HEK293 (cell line): ENCODE measurements around the gene KLHDC7B.

Source experiments
- EGR2 ChIP-seq: fragments of 450-650 bp; formaldehyde crosslinking; IDR thresholded peaks from 2 replicates; pipeline ENCODE4 v1.5.1; 2016; ENCODE audit warnings: low read depth, missing biosample characterization, missing genetic modification characterization
- RBAK ChIP-seq: fragments of 450-650 bp; formaldehyde crosslinking; IDR thresholded peaks from 2 replicates; pipeline ENCODE4 v1.5.1; 2016; ENCODE audit warnings: missing biosample characterization, missing genetic modification characterization
- SCRT2 ChIP-seq: fragments of 450-650 bp; formaldehyde crosslinking; IDR thresholded peaks from 2 replicates; pipeline ENCODE4 v1.5.1; 2016; ENCODE audit warnings: missing biosample characterization, missing genetic modification characterization
- SP2 ChIP-seq: fragments of 450-650 bp; formaldehyde crosslinking; IDR thresholded peaks from 2 replicates; pipeline ENCODE4 v1.5.1; 2016; ENCODE audit warnings: missing biosample characterization, missing genetic modification characterization
- TCF7L2 ChIP-seq: IDR thresholded peaks from 2 replicates; pipeline ENCODE4 v1.6.1; 2011; ENCODE audit warnings: low read depth, mild to moderate bottlenecking, inconsistent platforms, low read length, moderate library complexity, borderline replicate concordance
- YY2 ChIP-seq: fragments of 450-650 bp; formaldehyde crosslinking; IDR thresholded peaks from 2 replicates; pipeline ENCODE4 v1.5.1; 2016; ENCODE audit warnings: missing biosample characterization, missing genetic modification characterization
- ZBTB1 ChIP-seq: fragments of 450-650 bp; formaldehyde crosslinking; IDR thresholded peaks from 2 replicates; pipeline ENCODE4 v1.5.1; 2016; ENCODE audit warnings: missing biosample characterization, missing genetic modification characterization
- ZBTB8A ChIP-seq: fragments of 450-650 bp; formaldehyde crosslinking; IDR thresholded peaks from 2 replicates; pipeline ENCODE4 v1.5.1; 2016; ENCODE audit warnings: missing biosample characterization, missing genetic modification characterization
- ZEB2 ChIP-seq: fragments of 450-650 bp; formaldehyde crosslinking; IDR thresholded peaks from 2 replicates; pipeline ENCODE4 v1.5.1; 2016; ENCODE audit warnings: missing biosample characterization, missing genetic modification characterization
- ZFP3 ChIP-seq: fragments of 450-650 bp; formaldehyde crosslinking; IDR thresholded peaks from 2 replicates; pipeline ENCODE4 v1.5.1; 2016; ENCODE audit warnings: low read depth, missing biosample characterization, missing genetic modification characterization
- ZFP37 ChIP-seq: fragments of 450-650 bp; formaldehyde crosslinking; IDR thresholded peaks from 2 replicates; pipeline ENCODE4 v1.5.1; 2016; ENCODE audit warnings: missing biosample characterization, missing genetic modification characterization
- ZFP41 ChIP-seq: fragments of 450-650 bp; formaldehyde crosslinking; IDR thresholded peaks from 2 replicates; pipeline ENCODE4 v1.5.1; 2016; ENCODE audit warnings: missing biosample characterization, missing genetic modification characterization, borderline replicate concordance
- ZNF112 ChIP-seq: fragments of 450-650 bp; formaldehyde crosslinking; IDR thresholded peaks from 2 replicates; pipeline ENCODE4 v1.5.0; 2017; ENCODE audit warnings: missing biosample characterization, missing genetic modification characterization
- ZNF138 ChIP-seq: fragments of 450-650 bp; formaldehyde crosslinking; IDR thresholded peaks from 2 replicates; pipeline ENCODE4 v1.5.1; 2016; ENCODE audit warnings: missing biosample characterization, missing genetic modification characterization, borderline replicate concordance
- ZNF174 ChIP-seq: fragments of 450-650 bp; formaldehyde crosslinking; IDR thresholded peaks from 2 replicates; pipeline ENCODE4 v1.5.0; 2017; ENCODE audit warnings: missing biosample characterization, mild to moderate bottlenecking, missing genetic modification characterization
- ZNF223 ChIP-seq: fragments of 450-650 bp; formaldehyde crosslinking; IDR thresholded peaks from 2 replicates; pipeline ENCODE4 v1.5.1; 2016; ENCODE audit warnings: missing biosample characterization, missing genetic modification characterization
- ZNF23 ChIP-seq: fragments of 450-650 bp; formaldehyde crosslinking; IDR thresholded peaks from 2 replicates; pipeline ENCODE4 v1.5.1; 2016; ENCODE audit warnings: missing biosample characterization, missing genetic modification characterization, borderline replicate concordance
- ZNF248 ChIP-seq: fragments of 450-650 bp; formaldehyde crosslinking; IDR thresholded peaks from 2 replicates; pipeline ENCODE4 v1.5.1; 2017; ENCODE audit warnings: missing biosample characterization, missing genetic modification characterization
- ZNF311 ChIP-seq: fragments of 450-650 bp; formaldehyde crosslinking; IDR thresholded peaks from 2 replicates; pipeline ENCODE4 v1.5.1; 2017; ENCODE audit warnings: missing biosample characterization, missing genetic modification characterization, borderline replicate concordance
- ZNF366 ChIP-seq: fragments of 450-650 bp; formaldehyde crosslinking; conservative IDR thresholded peaks from 2 replicates; pipeline ENCODE4 v1.5.1; 2016; ENCODE audit warnings: missing biosample characterization, missing genetic modification characterization
- ZNF37A ChIP-seq: fragments of 450-650 bp; IDR thresholded peaks from 2 replicates; pipeline ENCODE4 v1.5.1; 2018; ENCODE audit warnings: missing biosample characterization, missing genetic modification characterization
- ZNF521 ChIP-seq: fragments of 450-650 bp; formaldehyde crosslinking; IDR thresholded peaks from 2 replicates; pipeline ENCODE4 v1.5.1; 2017; ENCODE audit warnings: missing biosample characterization, mild to moderate bottlenecking, missing genetic modification characterization
- ZNF654 ChIP-seq: fragments of 450-650 bp; formaldehyde crosslinking; IDR thresholded peaks from 2 replicates; pipeline ENCODE4 v1.5.1; 2016; ENCODE audit warnings: low read depth, missing biosample characterization, missing genetic modification characterization
- ZNF701 ChIP-seq: fragments of 450-650 bp; formaldehyde crosslinking; IDR thresholded peaks from 2 replicates; pipeline ENCODE4 v1.5.1; 2016; ENCODE audit warnings: missing biosample characterization, missing genetic modification characterization
- ZNF76 ChIP-seq: fragments of 450-650 bp; formaldehyde crosslinking; IDR thresholded peaks from 2 replicates; pipeline ENCODE4; 2016; ENCODE audit warnings: low read depth, missing biosample characterization, missing genetic modification characterization, borderline replicate concordance
- TF ChIP-seq, protein P1 (sequence below): fragments of 450-650 bp; formaldehyde crosslinking; IDR thresholded peaks from 2 replicates; pipeline ENCODE4 v1.5.1; 2016; ENCODE audit warnings: missing biosample characterization, missing genetic modification characterization
- TF ChIP-seq, protein P2 (sequence below): fragments of 450-650 bp; formaldehyde crosslinking; IDR thresholded peaks from 2 replicates; pipeline ENCODE4 v1.5.1; 2016; ENCODE audit warnings: missing biosample characterization, missing genetic modification characterization
- TF ChIP-seq, protein P3 (sequence below): fragments of 450-650 bp; formaldehyde crosslinking; IDR thresholded peaks from 2 replicates; pipeline ENCODE4 v1.5.1; 2016; ENCODE audit warnings: missing biosample characterization, missing genetic modification characterization
- TF ChIP-seq, protein P4 (sequence below): fragments of 450-650 bp; formaldehyde crosslinking; IDR thresholded peaks from 2 replicates; pipeline ENCODE4 v1.5.1; 2017; ENCODE audit warnings: missing biosample characterization, mild to moderate bottlenecking, missing genetic modification characterization, moderate library complexity
- TF ChIP-seq, protein P5 (sequence below): fragments of 450-650 bp; formaldehyde crosslinking; IDR thresholded peaks from 2 replicates; pipeline ENCODE4 v1.5.1; 2016; ENCODE audit warnings: missing biosample characterization, missing genetic modification characterization
- TF ChIP-seq, protein P6 (sequence below): fragments of 450-650 bp; formaldehyde crosslinking; IDR thresholded peaks from 2 replicates; pipeline ENCODE4 v1.5.1; 2016; ENCODE audit warnings: missing biosample characterization, missing genetic modification characterization

KLHDC7B gene

DNA sequence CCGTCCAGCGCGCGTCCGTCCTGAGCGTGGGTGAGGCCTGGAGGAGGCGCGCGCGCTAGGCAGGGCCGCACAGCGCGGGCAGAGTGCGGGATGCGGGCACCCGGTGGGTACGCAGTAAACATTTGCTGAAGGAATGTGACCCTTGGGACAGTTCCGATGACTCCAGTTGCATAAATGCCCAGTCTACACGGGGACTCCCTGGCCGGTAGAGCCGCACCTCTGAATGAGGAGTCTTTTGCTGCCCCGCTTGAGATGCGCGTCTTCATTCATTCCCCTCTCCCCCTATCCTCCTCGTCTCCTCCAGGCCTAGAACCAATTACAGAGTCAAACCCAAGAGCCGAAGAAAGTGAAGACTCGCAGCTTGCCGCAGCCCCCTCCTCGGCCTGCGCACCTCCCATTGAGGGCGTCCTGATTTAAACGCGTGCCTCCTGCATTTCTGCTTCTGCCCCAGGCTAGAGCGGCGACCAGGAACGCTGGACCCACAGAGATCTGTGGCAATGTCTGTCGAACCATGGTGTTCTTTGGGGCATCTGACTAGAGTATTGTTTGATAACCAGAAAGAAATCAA is 37.7 kb downstream of the KLHDC7B start (continued):
- no peak for TF ChIP-seq RBAK (tag by site-specific recombination)
- TF ChIP-seq SP2 (tag by site-specific recombination), result no peak
- TF ChIP-seq ZNF23 (tag by site-specific recombination), result no peak
- TF ChIP-seq ZFP41, result no peak
- TF ChIP-seq, protein P1, sequence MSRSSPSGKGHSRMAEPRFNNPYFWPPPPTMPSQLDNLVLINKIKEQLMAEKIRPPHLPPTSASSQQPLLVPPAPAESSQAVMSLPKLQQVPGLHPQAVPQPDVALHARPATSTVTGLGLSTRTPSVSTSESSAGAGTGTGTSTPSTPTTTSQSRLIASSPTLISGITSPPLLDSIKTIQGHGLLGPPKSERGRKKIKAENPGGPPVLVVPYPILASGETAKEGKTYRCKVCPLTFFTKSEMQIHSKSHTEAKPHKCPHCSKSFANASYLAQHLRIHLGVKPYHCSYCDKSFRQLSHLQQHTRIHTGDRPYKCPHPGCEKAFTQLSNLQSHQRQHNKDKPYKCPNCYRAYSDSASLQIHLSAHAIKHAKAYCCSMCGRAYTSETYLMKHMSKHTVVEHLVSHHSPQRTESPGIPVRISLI (tag by site-specific recombination), result no peak
- no peak for TF ChIP-seq ZBTB8A
- TF ChIP-seq YY2, result no peak
- TF ChIP-seq ZNF112, result no peak
- TF ChIP-seq ZNF223, result no peak
- no peak for TF ChIP-seq ZNF174 (tag by site-specific recombination)
- TF ChIP-seq, protein P2, sequence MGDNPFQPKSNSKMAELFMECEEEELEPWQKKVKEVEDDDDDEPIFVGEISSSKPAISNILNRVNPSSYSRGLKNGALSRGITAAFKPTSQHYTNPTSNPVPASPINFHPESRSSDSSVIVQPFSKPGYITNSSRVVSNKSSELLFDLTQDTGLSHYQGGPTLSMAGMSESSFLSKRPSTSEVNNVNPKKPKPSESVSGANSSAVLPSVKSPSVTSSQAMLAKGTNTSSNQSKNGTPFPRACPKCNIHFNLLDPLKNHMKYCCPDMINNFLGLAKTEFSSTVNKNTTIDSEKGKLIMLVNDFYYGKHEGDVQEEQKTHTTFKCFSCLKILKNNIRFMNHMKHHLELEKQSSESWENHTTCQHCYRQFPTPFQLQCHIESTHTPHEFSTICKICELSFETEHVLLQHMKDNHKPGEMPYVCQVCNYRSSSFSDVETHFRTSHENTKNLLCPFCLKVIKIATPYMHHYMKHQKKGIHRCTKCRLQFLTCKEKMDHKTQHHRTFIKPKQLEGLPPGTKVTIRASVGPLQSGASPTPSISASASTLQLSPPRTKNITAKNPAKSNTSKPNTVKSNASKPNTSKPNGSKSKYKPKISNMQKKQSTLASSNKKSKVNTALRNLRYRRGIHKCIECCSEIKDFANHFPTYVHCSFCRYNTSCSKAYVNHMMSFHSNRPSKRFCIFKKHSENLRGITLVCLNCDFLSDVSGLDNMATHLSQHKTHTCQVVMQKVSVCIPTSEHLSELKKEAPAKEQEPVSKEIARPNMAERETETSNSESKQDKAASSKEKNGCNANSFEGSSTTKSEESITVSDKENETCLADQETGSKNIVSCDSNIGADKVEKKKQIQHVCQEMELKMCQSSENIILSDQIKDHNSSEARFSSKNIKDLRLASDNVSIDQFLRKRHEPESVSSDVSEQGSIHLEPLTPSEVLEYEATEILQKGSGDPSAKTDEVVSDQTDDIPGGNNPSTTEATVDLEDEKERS (tag by site-specific recombination), result no peak
- TF ChIP-seq ZNF138, result no peak
- TF ChIP-seq ZNF366 (tag by site-specific recombination), result no peak
- peak; percentile 68; the same call in 1 of the 2 replicates for TF ChIP-seq EGR2 (tag by site-specific recombination)
- TF ChIP-seq, protein P3, sequence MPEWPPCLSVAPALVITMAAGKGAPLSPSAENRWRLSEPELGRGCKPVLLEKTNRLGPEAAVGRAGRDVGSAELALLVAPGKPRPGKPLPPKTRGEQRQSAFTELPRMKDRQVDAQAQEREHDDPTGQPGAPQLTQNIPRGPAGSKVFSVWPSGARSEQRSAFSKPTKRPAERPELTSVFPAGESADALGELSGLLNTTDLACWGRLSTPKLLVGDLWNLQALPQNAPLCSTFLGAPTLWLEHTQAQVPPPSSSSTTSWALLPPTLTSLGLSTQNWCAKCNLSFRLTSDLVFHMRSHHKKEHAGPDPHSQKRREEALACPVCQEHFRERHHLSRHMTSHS, result no peak
- TF ChIP-seq, protein P4, sequence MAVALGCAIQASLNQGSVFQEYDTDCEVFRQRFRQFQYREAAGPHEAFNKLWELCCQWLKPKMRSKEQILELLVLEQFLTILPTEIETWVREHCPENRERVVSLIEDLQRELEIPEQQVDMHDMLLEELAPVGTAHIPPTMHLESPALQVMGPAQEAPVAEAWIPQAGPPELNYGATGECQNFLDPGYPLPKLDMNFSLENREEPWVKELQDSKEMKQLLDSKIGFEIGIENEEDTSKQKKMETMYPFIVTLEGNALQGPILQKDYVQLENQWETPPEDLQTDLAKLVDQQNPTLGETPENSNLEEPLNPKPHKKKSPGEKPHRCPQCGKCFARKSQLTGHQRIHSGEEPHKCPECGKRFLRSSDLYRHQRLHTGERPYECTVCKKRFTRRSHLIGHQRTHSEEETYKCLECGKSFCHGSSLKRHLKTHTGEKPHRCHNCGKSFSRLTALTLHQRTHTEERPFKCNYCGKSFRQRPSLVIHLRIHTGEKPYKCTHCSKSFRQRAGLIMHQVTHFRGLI (tag by site-specific recombination), result no peak
- TF ChIP-seq ZNF37A (tag by site-specific recombination), result no peak
- TF ChIP-seq ZNF76 (tag by site-specific recombination), result 0 out of 2 replicates have a peak, but pooled peaks have one; percentile 44
- TF ChIP-seq ZNF521 (tag by site-specific recombination), result no peak
- TF ChIP-seq SCRT2, result no peak
- TF ChIP-seq ZNF248 (tag by site-specific recombination), result no peak
- TF ChIP-seq ZFP3 (tag by site-specific recombination), result no peak
- TF ChIP-seq, protein P5, sequence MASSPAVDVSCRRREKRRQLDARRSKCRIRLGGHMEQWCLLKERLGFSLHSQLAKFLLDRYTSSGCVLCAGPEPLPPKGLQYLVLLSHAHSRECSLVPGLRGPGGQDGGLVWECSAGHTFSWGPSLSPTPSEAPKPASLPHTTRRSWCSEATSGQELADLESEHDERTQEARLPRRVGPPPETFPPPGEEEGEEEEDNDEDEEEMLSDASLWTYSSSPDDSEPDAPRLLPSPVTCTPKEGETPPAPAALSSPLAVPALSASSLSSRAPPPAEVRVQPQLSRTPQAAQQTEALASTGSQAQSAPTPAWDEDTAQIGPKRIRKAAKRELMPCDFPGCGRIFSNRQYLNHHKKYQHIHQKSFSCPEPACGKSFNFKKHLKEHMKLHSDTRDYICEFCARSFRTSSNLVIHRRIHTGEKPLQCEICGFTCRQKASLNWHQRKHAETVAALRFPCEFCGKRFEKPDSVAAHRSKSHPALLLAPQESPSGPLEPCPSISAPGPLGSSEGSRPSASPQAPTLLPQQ (tag by site-specific recombination), result no peak
- TF ChIP-seq ZBTB1 (tag by site-specific recombination), result 0 out of 2 replicates have a peak, but pooled peaks have one; percentile 46
- no peak for TF ChIP-seq TCF7L2
- 0 out of 2 replicates have a peak, but pooled peaks have one; percentile 12 for TF ChIP-seq ZEB2 (tag by site-specific recombination)
- TF ChIP-seq ZFP37 (tag by site-specific recombination), result no peak
- TF ChIP-seq ZNF311 (tag by site-specific recombination), result no peak
- TF ChIP-seq, protein P6, sequence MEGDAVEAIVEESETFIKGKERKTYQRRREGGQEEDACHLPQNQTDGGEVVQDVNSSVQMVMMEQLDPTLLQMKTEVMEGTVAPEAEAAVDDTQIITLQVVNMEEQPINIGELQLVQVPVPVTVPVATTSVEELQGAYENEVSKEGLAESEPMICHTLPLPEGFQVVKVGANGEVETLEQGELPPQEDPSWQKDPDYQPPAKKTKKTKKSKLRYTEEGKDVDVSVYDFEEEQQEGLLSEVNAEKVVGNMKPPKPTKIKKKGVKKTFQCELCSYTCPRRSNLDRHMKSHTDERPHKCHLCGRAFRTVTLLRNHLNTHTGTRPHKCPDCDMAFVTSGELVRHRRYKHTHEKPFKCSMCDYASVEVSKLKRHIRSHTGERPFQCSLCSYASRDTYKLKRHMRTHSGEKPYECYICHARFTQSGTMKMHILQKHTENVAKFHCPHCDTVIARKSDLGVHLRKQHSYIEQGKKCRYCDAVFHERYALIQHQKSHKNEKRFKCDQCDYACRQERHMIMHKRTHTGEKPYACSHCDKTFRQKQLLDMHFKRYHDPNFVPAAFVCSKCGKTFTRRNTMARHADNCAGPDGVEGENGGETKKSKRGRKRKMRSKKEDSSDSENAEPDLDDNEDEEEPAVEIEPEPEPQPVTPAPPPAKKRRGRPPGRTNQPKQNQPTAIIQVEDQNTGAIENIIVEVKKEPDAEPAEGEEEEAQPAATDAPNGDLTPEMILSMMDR (tag by site-specific recombination), result no peak
- TF ChIP-seq ZNF654 (tag by site-specific recombination), result no peak
- TF ChIP-seq ZNF701, result no peak
